Peyer's patch (tissue), 4 donors: ENCODE data around the gene DLGAP1. TPM values are rescaled to one million over a fixed set of nuclear protein-coding genes. Genes with fewer than 3 reads are reported as not detected.

ENCODE experiments used
- DNase-seq, 3 donors: peaks; one replicate each; pipeline ENCODE4 v3.0.0-alpha.2; 2017 to 2019
- H3K27ac ChIP-seq, 4 donors: fragments of 200-600 bp; sonication (generic); one replicate each; pipeline ENCODE4 v1.5.1; 2016 to 2019
- H3K27me3 ChIP-seq, 2 donors: fragments of 200-600 bp; sonication (generic); one replicate each; pipeline ENCODE4 v1.5.1; 2019
- H3K36me3 ChIP-seq, 3 donors: fragments of 200-600 bp; sonication (generic); one replicate each; pipeline ENCODE4 v1.5.1; 2016 to 2019
- H3K4me1 ChIP-seq, 4 donors: fragments of 200-600 bp; sonication (generic); one replicate each; pipeline ENCODE4 v1.5.1; 2016 to 2019
- H3K4me3 ChIP-seq, 4 donors: fragments of 200-600 bp; sonication (generic); 1 replicate in 3 of 4; 2 replicates in 1 of 4; pipeline ENCODE4 v1.5.1; 2016 to 2019; ENCODE audit warnings: mild to moderate bottlenecking in 1 of 4
- H3K9me3 ChIP-seq, 4 donors: fragments of 200-600 bp; sonication (generic); one replicate each; pipeline ENCODE4 v1.5.1; 2016 to 2019; ENCODE audit warnings: mild to moderate bottlenecking in 1 of 4
- POLR2A ChIP-seq, 2 donors: fragments of 450-650 bp; IDR thresholded peaks; one replicate each; pipeline ENCODE4 v1.5.1; 2017; ENCODE audit warnings: antibody characterized with exemption in 2 of 2, mild to moderate bottlenecking in 2 of 2, moderate library complexity in 2 of 2
- total RNA-seq, 4 donors: library from RNA; depleted of rRNA; stranded (reverse); fragments of >200 nt; gene quantifications; one replicate each; pipeline ENCODE4 v1.1.0, GENCODE V29; 2016
- TF ChIP-seq, protein P1 (sequence below), 6 experiments: fragments of 450-650 bp in 4 of 6; fragments of 200-600 bp in 2 of 6; sonication (generic) in 1 of 6; IDR thresholded peaks; one replicate each; pipeline ENCODE4 v1.5.1; 2017 to 2019; ENCODE audit warnings: antibody characterized with exemption in 6 of 6, mild to moderate bottlenecking in 3 of 6, moderate library complexity in 1 of 6

The DLGAP1 gene
- total RNA-seq, 4 donors from 2014 or later, result 0.53 to 4.1 (median 2.1) TPM

DNA sequence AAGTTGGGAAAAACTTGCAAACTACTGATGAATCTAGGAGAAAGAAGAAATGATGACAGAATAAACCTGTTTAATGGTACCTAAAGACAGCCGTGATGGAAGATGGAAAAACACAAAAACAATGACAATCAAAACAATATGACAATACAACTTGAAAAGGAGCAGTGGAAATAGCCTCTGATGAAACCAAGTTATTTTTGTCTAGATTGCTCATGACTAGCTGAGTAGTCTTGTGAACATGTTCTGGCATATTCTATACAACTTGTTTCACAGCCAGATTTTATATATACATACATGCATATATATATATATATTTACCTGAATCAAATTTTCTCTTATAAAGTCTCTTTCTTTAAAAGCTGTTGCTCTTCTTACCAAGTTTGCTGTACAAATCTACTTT is 566.0 kb downstream of the DLGAP1 start:
- Histone ChIP-seq H3K9me3 (no peaks in the 10 kb centered on the region), H3K27ac (no peak overlapping the region), H3K36me3 (no peaks in the 10 kb centered on the region), H3K4me3 (no peak overlapping the region), H3K4me1 (no peaks in the 10 kb centered on the region), H3K27me3 (no peaks in the 10 kb centered on the region)
- DNase-seq, result no peak
- TF ChIP-seq, protein P1, sequence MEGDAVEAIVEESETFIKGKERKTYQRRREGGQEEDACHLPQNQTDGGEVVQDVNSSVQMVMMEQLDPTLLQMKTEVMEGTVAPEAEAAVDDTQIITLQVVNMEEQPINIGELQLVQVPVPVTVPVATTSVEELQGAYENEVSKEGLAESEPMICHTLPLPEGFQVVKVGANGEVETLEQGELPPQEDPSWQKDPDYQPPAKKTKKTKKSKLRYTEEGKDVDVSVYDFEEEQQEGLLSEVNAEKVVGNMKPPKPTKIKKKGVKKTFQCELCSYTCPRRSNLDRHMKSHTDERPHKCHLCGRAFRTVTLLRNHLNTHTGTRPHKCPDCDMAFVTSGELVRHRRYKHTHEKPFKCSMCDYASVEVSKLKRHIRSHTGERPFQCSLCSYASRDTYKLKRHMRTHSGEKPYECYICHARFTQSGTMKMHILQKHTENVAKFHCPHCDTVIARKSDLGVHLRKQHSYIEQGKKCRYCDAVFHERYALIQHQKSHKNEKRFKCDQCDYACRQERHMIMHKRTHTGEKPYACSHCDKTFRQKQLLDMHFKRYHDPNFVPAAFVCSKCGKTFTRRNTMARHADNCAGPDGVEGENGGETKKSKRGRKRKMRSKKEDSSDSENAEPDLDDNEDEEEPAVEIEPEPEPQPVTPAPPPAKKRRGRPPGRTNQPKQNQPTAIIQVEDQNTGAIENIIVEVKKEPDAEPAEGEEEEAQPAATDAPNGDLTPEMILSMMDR (IDR thresholded peaks at IDR 0.05), result no peak
- TF ChIP-seq POLR2A (IDR thresholded peaks at IDR 0.05), result no peak

DNA sequence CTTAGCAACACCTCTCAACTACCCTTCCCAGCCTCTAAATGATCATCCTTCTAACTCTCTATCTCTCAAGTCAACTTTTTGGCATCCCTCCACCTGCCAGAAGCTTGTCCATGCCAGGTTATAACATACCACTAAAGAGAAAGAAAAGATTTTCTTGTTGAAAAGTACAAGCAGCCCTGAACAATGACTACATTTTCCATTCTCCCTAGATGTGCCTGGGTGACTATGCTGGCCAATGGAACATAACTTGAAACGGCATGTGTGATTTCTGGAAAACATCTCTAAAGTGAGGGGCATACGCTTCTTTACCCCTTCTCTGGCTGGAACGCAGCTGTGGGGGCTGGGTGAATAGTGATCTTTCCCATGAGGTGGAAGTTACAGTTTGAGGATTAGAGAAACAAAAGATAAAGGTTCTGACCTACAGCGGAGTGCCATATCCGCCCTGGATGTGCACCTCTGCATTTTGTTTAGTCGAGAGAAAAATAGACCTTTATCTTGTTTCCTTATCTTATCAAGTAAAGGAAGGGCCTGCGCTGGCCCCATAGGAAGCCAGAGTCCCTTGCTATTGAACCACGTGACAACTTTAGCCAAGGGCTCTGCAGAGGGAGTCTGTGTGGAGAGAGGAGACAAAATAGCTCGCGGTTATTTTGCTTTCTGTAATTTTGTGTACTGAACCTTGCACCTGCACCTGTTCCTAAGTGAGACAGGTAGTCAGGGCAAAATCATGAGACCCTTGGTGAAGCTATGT is 568.4 kb downstream of the DLGAP1 start:
- no peaks in the 10 kb centered on the region for H3K36me3 ChIP-seq
- no peaks in the 10 kb centered on the region for H3K27me3 ChIP-seq
- no peak overlapping the region for H3K27ac ChIP-seq
- no peak for TF ChIP-seq POLR2A (IDR thresholded peaks at IDR 0.05)
- TF ChIP-seq, protein P1 (IDR thresholded peaks at IDR 0.05), result no peak
- H3K4me1 ChIP-seq, result no peaks in the 10 kb centered on the region
- H3K4me3 ChIP-seq, result no peak overlapping the region
- DNase-seq, result peak in 1 of 3 donors; percentile 51
- H3K9me3 ChIP-seq, result no peaks in the 10 kb centered on the region

DNA sequence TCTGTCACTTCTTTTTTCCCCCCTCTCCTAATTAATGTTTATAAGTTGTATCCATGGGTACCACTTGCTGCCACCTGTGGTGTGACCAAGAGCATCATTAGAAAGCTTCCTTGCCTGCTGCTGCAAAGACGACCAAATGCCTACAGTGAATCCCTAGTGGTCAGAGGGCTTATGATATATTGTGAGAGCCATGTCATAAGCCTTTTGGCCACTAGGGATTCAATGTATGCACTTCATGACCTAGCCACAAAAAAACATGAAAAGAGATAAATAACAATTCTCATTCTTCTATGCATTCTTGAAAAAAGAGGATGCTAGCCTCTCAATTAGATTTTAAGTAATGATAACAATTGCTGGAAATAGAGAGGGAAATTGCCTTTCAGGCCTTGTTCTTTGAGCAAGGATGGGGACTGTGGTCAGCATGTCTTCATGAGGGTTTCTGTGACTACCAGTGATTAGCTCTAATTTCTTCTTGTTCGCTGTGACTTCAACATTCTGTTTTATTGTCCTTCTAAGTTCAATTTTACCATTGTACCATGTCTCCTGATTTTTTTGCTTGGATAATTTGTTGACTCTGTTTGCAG is 569.8 kb downstream of the DLGAP1 start:
- DNase-seq, result no peak
- Histone ChIP-seq H3K4me1 (no peaks in the 10 kb centered on the region), H3K27me3 (no peaks in the 10 kb centered on the region), H3K4me3 (no peak overlapping the region), H3K36me3 (no peaks in the 10 kb centered on the region), H3K27ac (no peak overlapping the region), H3K9me3 (no peaks in the 10 kb centered on the region)
- TF ChIP-seq, protein P1 (IDR thresholded peaks at IDR 0.05), result peak in 5 of 6 experiments; percentile 3 to 32 (median 27)
- no peak for TF ChIP-seq POLR2A (IDR thresholded peaks at IDR 0.05)

DNA sequence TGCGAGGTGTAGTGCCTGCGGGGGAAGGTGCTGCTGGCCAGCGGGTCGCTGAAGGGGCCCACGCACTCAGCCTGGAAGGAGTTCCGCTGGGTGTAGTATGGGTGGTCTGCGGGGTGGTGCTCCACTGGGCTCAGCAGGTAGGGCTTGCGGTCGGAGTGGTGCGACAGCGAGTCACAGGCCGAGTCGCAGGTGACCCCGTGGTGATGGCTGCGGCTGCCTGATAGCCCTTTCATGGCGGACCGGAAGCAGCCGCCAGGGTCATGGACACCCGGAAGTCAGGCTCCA is 575.3 kb downstream of the DLGAP1 start:
- no peak for DNase-seq
- TF ChIP-seq, protein P1 (IDR thresholded peaks at IDR 0.05), result no peak
- Histone ChIP-seq H3K27ac (no peak overlapping the region), H3K4me3 (no peak overlapping the region), H3K9me3 (no peaks in the 10 kb centered on the region), H3K4me1 (no peaks in the 10 kb centered on the region), H3K27me3 (no peaks in the 10 kb centered on the region), H3K36me3 (no peaks in the 10 kb centered on the region)

DNA sequence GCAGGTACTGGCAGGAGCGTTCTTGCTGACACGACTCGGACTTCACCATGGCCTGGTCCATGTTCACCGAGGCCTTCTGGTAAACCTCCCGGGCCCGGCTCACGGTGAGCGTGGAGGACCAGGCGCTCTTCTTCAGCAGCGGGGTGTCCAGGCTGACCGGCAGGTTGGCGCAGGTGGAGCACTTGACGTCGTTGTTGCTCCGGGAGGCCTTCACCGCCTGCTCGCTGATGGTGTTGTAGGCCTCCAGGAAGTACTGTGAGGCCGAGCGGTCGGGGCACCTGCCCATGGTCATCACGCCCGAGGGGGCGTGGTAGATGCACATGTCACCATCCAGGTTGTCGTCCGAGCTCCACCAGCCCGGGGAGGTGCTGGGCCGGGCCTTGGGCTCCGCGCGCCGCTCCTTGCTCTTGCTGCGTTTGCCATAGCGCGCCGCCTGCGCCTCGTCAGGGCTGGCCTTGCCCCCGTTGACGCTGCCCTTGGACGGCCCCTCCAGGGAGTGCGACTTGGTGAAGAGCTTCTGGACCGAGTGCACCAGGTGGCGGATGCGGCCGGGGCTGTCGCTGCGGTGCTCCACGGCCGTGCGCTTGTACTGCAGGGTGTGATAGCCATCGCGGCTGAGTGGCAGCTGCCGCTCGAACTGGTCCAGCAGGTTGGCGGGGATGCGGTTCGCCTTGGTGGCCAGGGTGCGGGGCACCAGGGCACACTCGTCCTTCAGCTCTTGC is 575.8 kb downstream of the DLGAP1 start:
- Histone ChIP-seq H3K36me3 (no peaks in the 10 kb centered on the region), H3K4me1 (no peaks in the 10 kb centered on the region), H3K9me3 (no peaks in the 10 kb centered on the region), H3K27ac (no peak overlapping the region), H3K4me3 (no peak overlapping the region), H3K27me3 (no peaks in the 10 kb centered on the region)
- DNase-seq, result no peak
- TF ChIP-seq, protein P1 (IDR thresholded peaks at IDR 0.05), result no peak
- no peak for TF ChIP-seq POLR2A (IDR thresholded peaks at IDR 0.05)
